ENCODE results near the gene POLR2M.

DNA sequence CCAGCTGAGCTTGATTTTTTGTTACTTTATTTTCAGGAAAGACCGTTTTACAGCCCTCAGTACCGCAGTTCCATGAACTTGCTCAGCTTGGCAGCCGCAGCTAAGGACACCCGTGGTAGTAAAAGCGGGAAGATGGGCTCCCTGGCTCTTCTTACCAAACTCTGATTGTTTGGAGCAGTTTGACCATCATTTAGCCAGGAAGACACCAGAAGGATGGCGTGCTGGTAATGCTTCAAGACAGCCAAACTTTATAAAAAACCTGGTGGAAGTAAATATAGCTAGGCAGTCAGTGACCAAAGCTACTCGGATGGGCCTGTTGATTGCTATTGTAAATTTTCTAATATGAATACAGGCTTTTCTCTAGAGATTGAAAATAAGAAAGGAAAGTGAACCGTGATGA is 28.9 kb downstream of the POLR2M start:
- TF ChIP-seq, protein P1, sequence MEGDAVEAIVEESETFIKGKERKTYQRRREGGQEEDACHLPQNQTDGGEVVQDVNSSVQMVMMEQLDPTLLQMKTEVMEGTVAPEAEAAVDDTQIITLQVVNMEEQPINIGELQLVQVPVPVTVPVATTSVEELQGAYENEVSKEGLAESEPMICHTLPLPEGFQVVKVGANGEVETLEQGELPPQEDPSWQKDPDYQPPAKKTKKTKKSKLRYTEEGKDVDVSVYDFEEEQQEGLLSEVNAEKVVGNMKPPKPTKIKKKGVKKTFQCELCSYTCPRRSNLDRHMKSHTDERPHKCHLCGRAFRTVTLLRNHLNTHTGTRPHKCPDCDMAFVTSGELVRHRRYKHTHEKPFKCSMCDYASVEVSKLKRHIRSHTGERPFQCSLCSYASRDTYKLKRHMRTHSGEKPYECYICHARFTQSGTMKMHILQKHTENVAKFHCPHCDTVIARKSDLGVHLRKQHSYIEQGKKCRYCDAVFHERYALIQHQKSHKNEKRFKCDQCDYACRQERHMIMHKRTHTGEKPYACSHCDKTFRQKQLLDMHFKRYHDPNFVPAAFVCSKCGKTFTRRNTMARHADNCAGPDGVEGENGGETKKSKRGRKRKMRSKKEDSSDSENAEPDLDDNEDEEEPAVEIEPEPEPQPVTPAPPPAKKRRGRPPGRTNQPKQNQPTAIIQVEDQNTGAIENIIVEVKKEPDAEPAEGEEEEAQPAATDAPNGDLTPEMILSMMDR (conservative IDR thresholded peaks at IDR 0.05; ENCODE audit: low read length) = no peak
- no peak for TF ChIP-seq EZH2phosphoT487 (IDR thresholded peaks at IDR 0.05; ENCODE audit: borderline replicate concordance)

Measured in Loucy (cell line).